Mesodermal cell (in vitro differentiated cells): ENCODE results near the gene PTTG1IP.

Experiments used
- H3K27ac ChIP-seq: 2 replicates; pipeline ENCODE4 v1.7.0; 2013; ENCODE audit warnings: mild to moderate bottlenecking, low read depth, low read length, moderate library complexity; ENCODE audit not compliant: severe bottlenecking
- H3K36me3 ChIP-seq: 2 replicates; pipeline ENCODE4 v1.7.1; 2013; ENCODE audit warnings: mild to moderate bottlenecking, low read length, moderate library complexity; ENCODE audit not compliant: control insufficient read depth, insufficient read depth
- H3K4me1 ChIP-seq: one replicate; pipeline ENCODE4 v1.7.1; 2013; ENCODE audit warnings: mild to moderate bottlenecking, low read length; ENCODE audit not compliant: insufficient read depth, control insufficient read depth, poor library complexity, severe bottlenecking
- H3K4me3 ChIP-seq: 2 replicates; pipeline ENCODE4 v1.7.0; 2013; ENCODE audit warnings: low read length, control low read depth, mild to moderate bottlenecking; ENCODE audit not compliant: insufficient read depth, poor library complexity, severe bottlenecking; ENCODE audit errors: extremely low read depth
- H3K9me3 ChIP-seq: 2 replicates; pipeline ENCODE4 v1.7.1; 2013; ENCODE audit warnings: mild to moderate bottlenecking, low read length, moderate library complexity; ENCODE audit not compliant: control insufficient read depth
- WGBS, 2 experiments: methylation state at CpG; one replicate each; pipeline ENCODE4 v1.1.5; 2013; ENCODE audit warnings: missing lambda C conversion rate in 2 of 2; ENCODE audit not compliant: insufficient coverage in 2 of 2; 5-methylcytosine and 5-hydroxymethylcytosine counted together

PTTG1IP gene

DNA sequence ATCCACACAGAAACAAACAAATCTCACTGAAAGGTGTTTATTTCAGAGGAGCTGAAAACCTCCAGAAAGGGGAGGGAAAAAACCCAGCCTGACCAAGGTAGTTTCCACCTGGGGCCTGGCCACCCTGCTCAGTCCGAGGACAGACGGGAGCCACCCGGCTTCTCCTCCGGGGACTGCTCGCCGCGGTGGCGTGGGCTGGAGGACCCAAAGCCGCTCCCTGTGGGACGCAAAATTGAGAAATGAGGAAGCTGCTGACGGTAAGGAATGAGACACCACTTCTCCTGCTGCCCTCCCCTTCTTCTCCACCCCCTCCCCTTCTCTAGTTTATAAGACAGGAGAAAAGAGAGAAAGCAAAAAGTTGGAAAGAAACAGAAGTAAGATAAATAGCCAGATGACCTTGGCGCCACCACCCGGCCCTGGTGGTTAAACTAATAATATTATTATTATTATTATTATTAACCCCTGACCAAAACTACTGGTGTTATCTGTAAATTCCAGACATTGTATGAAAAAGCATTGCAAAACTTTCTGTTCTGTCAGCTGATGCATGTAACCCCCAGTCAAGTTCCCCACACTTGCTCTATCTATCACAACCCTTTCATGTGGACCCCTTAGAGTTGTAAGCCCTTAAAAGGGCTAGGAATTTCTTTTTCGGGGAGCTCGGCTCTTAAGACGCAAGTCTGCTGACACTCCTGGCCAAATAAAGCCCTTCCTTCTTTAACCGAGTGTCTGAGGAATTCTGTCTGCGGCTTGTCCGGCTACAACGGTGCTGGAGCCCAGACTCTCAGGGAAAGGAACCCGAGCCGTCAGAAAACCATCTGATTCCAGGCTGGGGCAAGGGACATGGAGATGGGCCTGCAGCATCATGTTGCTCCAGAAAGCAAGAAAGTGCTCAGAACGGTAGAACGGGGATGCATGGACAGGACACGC is 34.7 kb upstream of the PTTG1IP start:
- 74 to 90% methylated on average over 12 to 19 of the region's 25 CpGs for WGBS, 2 experiments
- Histone ChIP-seq H3K4me1 (peaks cover 21% of the 10 kb centered on the region), H3K27ac (no peak overlapping the region), H3K9me3 (no peaks in the 10 kb centered on the region), H3K4me3 (no peak overlapping the region), H3K36me3 (no peaks in the 10 kb centered on the region)

DNA sequence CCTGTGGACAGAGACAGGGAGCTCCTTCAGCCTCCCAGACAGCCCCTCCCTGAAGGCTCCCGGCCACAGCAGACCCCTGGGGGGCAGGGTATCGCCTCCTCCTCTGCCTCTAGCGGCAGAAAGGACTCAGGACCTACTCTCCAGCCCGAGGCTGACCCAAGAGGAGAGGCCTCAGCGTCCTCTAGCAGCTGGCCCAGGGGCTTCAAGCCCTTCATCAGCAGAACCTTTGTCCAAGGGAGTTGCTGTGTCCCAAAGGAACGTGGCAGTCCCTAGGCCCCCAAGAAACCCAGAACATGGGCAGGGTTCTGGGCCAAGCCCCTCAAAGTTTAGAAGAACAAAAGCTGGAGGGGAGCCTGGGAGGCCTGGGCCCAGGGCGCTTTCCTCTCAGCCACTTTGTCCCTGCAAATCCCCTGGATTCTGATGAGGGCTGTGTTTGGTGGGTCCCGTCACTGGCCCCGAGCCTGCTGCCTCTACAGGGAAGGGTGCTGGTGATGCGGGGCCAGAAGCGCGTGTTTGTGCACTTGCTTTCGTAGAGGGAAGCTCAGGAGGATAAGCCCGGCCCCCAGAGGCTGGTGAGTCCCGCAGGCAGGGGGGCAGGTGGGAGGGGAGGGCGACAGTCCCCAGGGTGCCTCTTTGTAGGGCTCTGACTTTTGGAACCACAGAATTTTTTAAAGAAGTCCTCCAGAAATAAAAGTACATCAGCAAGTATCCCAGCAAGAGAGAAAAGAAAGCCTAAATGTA is 33.9 kb upstream of the PTTG1IP start:
- no peaks in the 10 kb centered on the region for H3K36me3 ChIP-seq
- no peak overlapping the region for H3K27ac ChIP-seq
- no peak overlapping the region for H3K4me3 ChIP-seq
- peaks cover 21% of the 10 kb centered on the region for H3K4me1 ChIP-seq
- no peaks in the 10 kb centered on the region for H3K9me3 ChIP-seq
- WGBS, 2 experiments, result 39 to 51% methylated on average over 9 to 11 of the region's 16 CpGs

DNA sequence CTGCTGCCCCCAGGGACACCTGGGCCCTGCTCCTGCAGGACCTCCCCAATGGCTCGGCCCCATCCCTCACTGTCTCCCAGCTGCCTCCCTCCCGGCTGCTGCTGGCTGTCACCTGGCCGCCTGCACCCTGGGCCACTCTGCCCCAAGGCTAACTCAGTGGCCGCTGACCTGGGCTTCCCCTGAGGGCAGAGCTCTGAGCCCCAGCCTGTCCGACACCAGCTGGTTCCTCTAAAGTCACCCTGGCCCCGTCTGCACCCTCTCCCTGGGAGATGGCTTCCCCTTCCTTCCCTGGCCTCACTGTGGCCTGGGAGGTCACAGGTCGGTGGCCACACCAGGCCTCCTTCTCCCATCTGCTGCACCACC is 32.2 kb upstream of the PTTG1IP start:
- H3K36me3 ChIP-seq, result no peaks in the 10 kb centered on the region
- no peak overlapping the region for H3K4me3 ChIP-seq
- 88 to 93% methylated on average over 3 to 7 of the region's 7 CpGs for WGBS, 2 experiments
- no peaks in the 10 kb centered on the region for H3K9me3 ChIP-seq
- peaks cover 16% of the 10 kb centered on the region for H3K4me1 ChIP-seq
- no peak overlapping the region for H3K27ac ChIP-seq

DNA sequence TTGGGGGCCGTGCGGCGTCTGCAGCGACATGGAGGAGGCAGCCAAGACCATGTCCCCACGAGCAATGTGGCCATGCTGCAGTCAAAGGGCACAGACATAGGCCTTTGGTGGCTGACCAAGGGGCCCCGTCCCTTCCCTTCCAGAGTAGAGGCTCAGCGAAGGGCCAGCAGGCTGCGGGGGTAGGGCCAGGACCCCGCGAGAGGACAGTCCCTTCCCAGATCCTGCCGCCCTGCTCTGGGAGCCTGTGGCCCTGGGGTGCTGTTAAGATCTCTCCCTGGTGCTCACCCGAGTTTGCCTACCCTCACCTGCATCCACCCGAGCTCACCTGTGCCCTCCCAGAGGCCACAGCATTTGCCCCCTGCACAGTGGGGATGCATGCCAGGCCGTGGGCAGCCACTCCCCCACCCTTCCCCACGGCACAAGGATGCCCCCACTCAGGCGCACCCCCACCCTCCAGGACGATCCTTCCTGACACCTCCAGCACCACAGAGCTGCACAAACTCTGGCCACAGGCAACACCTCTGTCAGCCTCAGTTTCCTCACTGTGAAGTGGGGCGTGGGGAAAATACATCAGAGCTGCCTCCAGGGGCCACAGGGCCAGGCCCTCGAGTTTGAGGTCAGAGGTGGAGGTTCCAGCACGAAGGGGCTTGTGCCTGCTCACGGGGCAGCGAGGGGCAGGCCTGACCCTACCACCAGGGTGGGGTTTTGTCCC is 31.7 kb upstream of the PTTG1IP start:
- no peaks in the 10 kb centered on the region for H3K36me3 ChIP-seq
- WGBS, 2 experiments, result 92 to 94% methylated on average over 17 to 20 of the region's 22 CpGs
- H3K27ac ChIP-seq, result no peak overlapping the region
- H3K4me3 ChIP-seq, result no peak overlapping the region
- peaks cover 16% of the 10 kb centered on the region for H3K4me1 ChIP-seq
- H3K9me3 ChIP-seq, result no peaks in the 10 kb centered on the region

DNA sequence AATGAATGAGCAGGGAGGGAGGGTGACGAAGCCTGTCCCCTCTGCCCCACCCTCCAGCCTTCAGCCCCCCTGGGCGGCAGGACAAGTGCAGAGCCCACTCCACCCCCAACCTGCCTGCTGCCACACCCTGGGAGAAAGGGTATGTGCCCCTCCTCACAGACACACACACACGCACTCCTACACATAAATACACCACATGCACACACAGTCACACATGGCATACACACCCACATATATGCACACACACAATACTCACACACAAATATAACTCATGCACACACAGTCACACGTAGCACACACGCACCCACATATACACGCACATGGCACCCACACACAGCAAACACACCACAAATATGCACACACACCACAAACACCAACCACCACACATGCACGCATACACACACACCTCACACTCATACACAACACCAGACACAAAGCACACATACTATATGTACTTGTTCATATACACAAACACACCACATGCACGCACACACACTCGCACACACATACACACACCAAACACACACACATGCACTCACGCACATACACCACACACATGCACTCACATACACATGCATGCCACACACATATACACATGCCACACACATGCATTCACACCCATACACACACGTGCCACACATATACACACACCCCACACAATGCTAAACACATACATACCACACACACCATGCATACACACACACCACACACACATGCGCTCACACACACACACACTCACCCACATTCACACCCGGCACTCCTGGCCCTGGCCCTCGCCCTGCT is 30.8 kb upstream of the PTTG1IP start:
- no peak overlapping the region for H3K27ac ChIP-seq
- H3K9me3 ChIP-seq, result no peaks in the 10 kb centered on the region
- no peak overlapping the region for H3K4me3 ChIP-seq
- no peaks in the 10 kb centered on the region for H3K36me3 ChIP-seq
- peaks cover 16% of the 10 kb centered on the region for H3K4me1 ChIP-seq
- WGBS, 2 experiments, result 85 to 95% methylated on average over 10 to 11 of the region's 14 CpGs

DNA sequence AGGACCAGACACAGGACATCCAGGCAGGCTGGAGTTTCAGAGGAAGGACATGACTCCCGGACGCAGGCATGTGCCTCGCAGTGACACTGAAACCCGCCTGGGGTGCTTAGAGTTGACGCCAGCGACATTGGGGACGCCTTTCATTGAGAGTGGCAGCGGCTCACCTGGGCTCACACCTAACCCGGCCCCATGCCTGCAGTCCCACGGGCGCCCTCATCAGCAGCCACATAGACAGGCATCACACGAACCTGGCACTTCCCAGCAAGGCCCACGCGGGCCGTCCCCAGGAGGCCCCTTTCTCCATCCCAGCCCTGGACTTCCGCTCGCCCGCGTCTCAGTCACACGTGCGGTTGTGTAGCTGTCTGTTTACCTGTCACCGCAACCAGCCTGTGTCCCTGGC is 30.2 kb upstream of the PTTG1IP start:
- WGBS, 2 experiments, result 92 to 93% methylated on average over 20 to 21 of the region's 22 CpGs
- Histone ChIP-seq H3K36me3 (no peaks in the 10 kb centered on the region), H3K9me3 (no peaks in the 10 kb centered on the region), H3K4me1 (peaks cover 16% of the 10 kb centered on the region), H3K27ac (no peak overlapping the region), H3K4me3 (no peak overlapping the region)

DNA sequence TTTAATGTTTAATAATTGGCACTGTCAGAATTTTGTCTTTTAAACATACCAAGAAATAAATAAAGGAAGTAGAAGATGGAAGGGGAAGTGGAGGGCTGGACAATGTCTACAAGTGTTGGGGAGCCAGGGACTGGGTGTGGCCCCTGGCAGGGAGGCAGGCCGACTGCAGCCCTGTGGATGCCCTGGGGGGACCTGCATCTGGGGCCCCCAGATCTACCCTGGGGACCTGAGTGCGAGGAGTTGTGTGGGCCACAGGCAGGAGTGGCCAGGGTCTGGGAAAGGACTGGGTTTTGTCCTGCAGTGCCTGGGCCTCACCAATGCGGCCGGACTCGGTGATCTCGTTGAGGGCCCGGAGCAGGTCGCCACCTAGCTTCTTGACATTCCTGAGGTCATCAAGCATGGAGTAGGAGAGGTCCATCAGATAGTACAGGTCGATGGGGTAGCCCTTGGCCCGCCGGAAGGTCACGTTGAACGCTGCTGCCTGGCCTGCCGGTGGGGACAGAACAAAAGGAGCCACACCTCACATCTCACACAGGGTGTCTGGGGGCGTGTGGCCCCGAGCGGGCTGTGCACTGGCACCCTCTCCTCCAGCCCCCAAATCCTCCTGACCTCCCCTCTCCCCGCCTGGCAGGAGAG is 29.7 kb upstream of the PTTG1IP start:
- no peaks in the 10 kb centered on the region for H3K9me3 ChIP-seq
- no peak overlapping the region for H3K27ac ChIP-seq
- 89 to 92% methylated on average over 10 to 15 of the region's 18 CpGs for WGBS, 2 experiments
- peaks cover 16% of the 10 kb centered on the region for H3K4me1 ChIP-seq
- no peak overlapping the region for H3K4me3 ChIP-seq
- no peaks in the 10 kb centered on the region for H3K36me3 ChIP-seq

DNA sequence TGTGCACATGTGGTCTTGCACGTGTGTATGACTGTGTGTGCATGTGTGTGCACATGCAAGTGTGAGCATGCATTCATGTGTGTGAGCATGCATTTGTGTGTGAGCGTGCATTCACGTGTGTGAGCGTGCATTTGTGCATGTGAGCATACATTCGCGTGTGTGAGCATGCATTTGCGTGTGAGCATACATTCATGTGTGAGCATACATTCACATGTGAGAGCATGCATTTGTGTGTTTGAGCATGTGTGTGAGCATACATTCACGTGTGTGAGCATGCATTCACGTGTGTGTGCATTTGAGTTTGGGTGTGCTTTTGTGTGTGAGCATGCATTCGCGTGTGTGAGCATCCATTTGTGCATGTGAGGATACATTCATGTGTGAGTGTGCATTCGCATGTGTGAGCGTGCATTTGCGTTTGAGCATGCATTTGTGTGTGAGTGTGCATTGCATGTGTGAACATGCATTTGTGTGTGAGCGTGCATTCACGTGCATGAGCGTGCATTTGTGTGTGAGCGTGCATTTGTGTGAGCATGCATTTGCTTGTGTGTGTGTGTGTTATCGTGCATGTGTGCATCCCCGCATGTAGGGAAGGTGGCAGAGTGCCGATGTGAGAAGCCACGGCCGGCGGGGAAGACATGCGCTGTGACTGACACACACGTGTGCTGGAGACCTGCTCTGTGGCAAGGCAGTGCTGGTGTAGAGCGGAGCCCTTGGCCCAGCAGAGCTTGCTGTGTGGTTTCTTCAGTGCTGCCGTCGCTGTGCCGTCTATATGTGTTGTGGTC is 29.0 kb upstream of the PTTG1IP start:
- Histone ChIP-seq H3K27ac (no peak overlapping the region), H3K9me3 (no peaks in the 10 kb centered on the region), H3K4me1 (peaks cover 9% of the 10 kb centered on the region), H3K4me3 (no peak overlapping the region), H3K36me3 (no peaks in the 10 kb centered on the region)
- 91 to 96% methylated on average over 21 to 27 of the region's 30 CpGs for WGBS, 2 experiments

DNA sequence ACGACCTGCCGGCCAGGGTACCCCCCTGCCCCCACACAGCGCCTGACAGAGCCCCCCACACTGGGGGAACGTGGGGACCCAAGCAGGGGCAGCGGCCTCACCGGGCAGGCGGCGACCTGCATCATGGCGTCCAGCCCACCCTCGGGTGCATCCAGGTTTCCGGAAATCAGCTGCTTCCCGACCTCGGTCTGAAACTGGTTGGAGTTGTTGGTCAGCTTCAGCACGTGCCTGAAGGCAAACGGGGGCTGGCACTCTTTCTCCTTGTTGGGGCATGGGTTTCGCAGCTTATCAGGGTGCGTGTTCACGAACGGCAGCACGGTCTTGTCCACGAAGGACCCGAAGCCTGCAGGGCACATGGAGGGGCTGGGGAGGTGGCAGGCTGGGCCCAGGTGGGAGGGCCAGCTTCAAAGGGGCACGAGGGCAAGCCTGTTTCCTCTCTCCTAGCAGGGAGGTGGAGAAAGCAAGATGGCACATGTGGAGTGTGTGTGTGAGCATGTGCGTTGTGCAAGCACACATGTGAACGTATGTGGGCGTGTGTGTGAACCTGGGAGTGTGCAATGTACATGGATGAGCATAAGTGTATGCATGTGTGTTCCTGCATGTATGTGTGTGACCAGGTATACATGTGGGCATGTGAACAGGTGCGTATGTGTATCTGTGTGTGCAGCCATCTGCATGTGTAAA is 28.0 kb upstream of the PTTG1IP start:
- Histone ChIP-seq H3K4me1 (peaks cover under 1% of the 10 kb centered on the region), H3K4me3 (no peak overlapping the region), H3K9me3 (no peaks in the 10 kb centered on the region), H3K27ac (no peak overlapping the region), H3K36me3 (no peaks in the 10 kb centered on the region)
- 92 to 93% methylated on average over 22 to 23 of the region's 27 CpGs for WGBS, 2 experiments
